Right lobe of liver (tissue), 4 donors: ENCODE measurements around the gene DYSF.

Experiments
- POLR2A ChIP-seq: fragments of 450-650 bp; IDR thresholded peaks from one replicate; pipeline ENCODE4 v1.6.1; 2017; ENCODE audit warnings: antibody characterized with exemption, mild to moderate bottlenecking
- TF ChIP-seq, protein P1 (sequence below), 4 donors: fragments of 200-600 bp in 3 of 4; fragments of 450-650 bp in 1 of 4; IDR thresholded peaks; one replicate each; pipeline versions ENCODE4 v1.5.1 to v1.8.0; 2016 to 2022; ENCODE audit warnings: antibody characterized with exemption in 4 of 4, mild to moderate bottlenecking in 2 of 4
- donor health status: DM: no; HTN: no; CAD: no.
- donor health status: DM: no; HTN: no; CAD: no.
- donor health status: DM: no; HTN: yes; CAD: no.

GRCh38 chr2:71680925-71681324 lies 227.6 kb downstream of the DYSF start:
- TF ChIP-seq, protein P1, sequence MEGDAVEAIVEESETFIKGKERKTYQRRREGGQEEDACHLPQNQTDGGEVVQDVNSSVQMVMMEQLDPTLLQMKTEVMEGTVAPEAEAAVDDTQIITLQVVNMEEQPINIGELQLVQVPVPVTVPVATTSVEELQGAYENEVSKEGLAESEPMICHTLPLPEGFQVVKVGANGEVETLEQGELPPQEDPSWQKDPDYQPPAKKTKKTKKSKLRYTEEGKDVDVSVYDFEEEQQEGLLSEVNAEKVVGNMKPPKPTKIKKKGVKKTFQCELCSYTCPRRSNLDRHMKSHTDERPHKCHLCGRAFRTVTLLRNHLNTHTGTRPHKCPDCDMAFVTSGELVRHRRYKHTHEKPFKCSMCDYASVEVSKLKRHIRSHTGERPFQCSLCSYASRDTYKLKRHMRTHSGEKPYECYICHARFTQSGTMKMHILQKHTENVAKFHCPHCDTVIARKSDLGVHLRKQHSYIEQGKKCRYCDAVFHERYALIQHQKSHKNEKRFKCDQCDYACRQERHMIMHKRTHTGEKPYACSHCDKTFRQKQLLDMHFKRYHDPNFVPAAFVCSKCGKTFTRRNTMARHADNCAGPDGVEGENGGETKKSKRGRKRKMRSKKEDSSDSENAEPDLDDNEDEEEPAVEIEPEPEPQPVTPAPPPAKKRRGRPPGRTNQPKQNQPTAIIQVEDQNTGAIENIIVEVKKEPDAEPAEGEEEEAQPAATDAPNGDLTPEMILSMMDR (IDR thresholded peaks at IDR 0.05): no peak
- TF ChIP-seq POLR2A: no peak
